ENCODE data around the gene FANK1. TPM values are rescaled to one million over a fixed set of nuclear protein-coding genes. Genes with fewer than 3 reads are reported as not detected.

The FANK1 gene
- total RNA-seq, 1 experiment from 2014 or later, result 0.85 TPM

- no peak for TF ChIP-seq CTCF (IDR thresholded peaks at IDR 0.05; ENCODE audit: unreplicated experiment)
- intact Hi-C loops (cut with micrococcal nuclease; ENCODE audit: unreplicated experiment), result no loop called here
- H3K4me3 Mint-ChIP-seq (ENCODE audit: low read depth, unreplicated experiment), result no peak overlapping the region
- no peaks in the 10 kb centered on the region for H3K36me3 Mint-ChIP-seq (ENCODE audit: insufficient read depth, unreplicated experiment)
- no peaks in the 10 kb centered on the region for H3K27me3 Mint-ChIP-seq (ENCODE audit: unreplicated experiment)
- no peak overlapping the region for H3K27ac Mint-ChIP-seq (ENCODE audit: unreplicated experiment)
- CTCF ChIA-PET, result interaction anchor here (0.7 kb wide), 1 partner anchor 18 kb away, joined by 3 read pairs; no protein-coding TSS in a partner anchor
- BruUV-seq (replicated peaks), result no TSS peak
- DNase-seq, result no peak
- H3K9me3 Mint-ChIP-seq (ENCODE audit: low read depth, unreplicated experiment), result no peaks in the 10 kb centered on the region
- H3K4me1 Mint-ChIP-seq (ENCODE audit: low read depth, unreplicated experiment), result no peaks in the 10 kb centered on the region
These were observed 99.5 kb downstream of the FANK1 start for GRCh38 chr10:125995726-125996304.

GRCh38 chr10:125997586-125997985 is 101.2 kb downstream of the FANK1 start:
- Mint-ChIP-seq H3K4me3 (ENCODE audit: low read depth, unreplicated experiment) (no peak overlapping the region), H3K36me3 (ENCODE audit: insufficient read depth, unreplicated experiment) (no peaks in the 10 kb centered on the region), H3K9me3 (ENCODE audit: low read depth, unreplicated experiment) (no peaks in the 10 kb centered on the region), H3K27ac (ENCODE audit: unreplicated experiment) (no peak overlapping the region), H3K4me1 (ENCODE audit: low read depth, unreplicated experiment) (no peaks in the 10 kb centered on the region), H3K27me3 (ENCODE audit: unreplicated experiment) (no peaks in the 10 kb centered on the region)
- no peak for TF ChIP-seq CTCF (IDR thresholded peaks at IDR 0.05; ENCODE audit: unreplicated experiment)
- CTCF ChIA-PET, result no interaction called here
- no peak for DNase-seq
- intact Hi-C loops (cut with micrococcal nuclease; ENCODE audit: unreplicated experiment), result no loop called here
- BruUV-seq (replicated peaks), result no TSS peak

GRCh38 chr10:125999694-126000093 is 103.3 kb downstream of the FANK1 start:
- DNase-seq, result no peak
- CTCF ChIA-PET, result no interaction called here
- BruUV-seq (replicated peaks), result no TSS peak
- Mint-ChIP-seq H3K9me3 (ENCODE audit: low read depth, unreplicated experiment) (no peaks in the 10 kb centered on the region), H3K27me3 (ENCODE audit: unreplicated experiment) (no peaks in the 10 kb centered on the region), H3K4me3 (ENCODE audit: low read depth, unreplicated experiment) (no peak overlapping the region), H3K36me3 (ENCODE audit: insufficient read depth, unreplicated experiment) (no peaks in the 10 kb centered on the region), H3K27ac (ENCODE audit: unreplicated experiment) (no peak overlapping the region), H3K4me1 (ENCODE audit: low read depth, unreplicated experiment) (no peaks in the 10 kb centered on the region)
- intact Hi-C loops (cut with micrococcal nuclease; ENCODE audit: unreplicated experiment), result no loop called here
- no peak for TF ChIP-seq CTCF (IDR thresholded peaks at IDR 0.05; ENCODE audit: unreplicated experiment)

- Mint-ChIP-seq H3K27ac (ENCODE audit: unreplicated experiment) (no peak overlapping the region), H3K4me3 (ENCODE audit: low read depth, unreplicated experiment) (no peak overlapping the region), H3K9me3 (ENCODE audit: low read depth, unreplicated experiment) (no peaks in the 10 kb centered on the region), H3K27me3 (ENCODE audit: unreplicated experiment) (no peaks in the 10 kb centered on the region), H3K4me1 (ENCODE audit: low read depth, unreplicated experiment) (no peaks in the 10 kb centered on the region), H3K36me3 (ENCODE audit: insufficient read depth, unreplicated experiment) (no peaks in the 10 kb centered on the region)
- CTCF ChIA-PET, result interaction anchor here (0.6 kb wide), 1 partner anchor 284 kb away, joined by 3 read pairs; no protein-coding TSS in a partner anchor
- TF ChIP-seq CTCF (IDR thresholded peaks at IDR 0.05; ENCODE audit: unreplicated experiment), result no peak
- no TSS peak for BruUV-seq (replicated peaks)
- intact Hi-C loops (cut with micrococcal nuclease; ENCODE audit: unreplicated experiment), result no loop called here
- DNase-seq, result no peak
These were observed 105.2 kb downstream of the FANK1 start for GRCh38 chr10:126001576-126001975.

Measured in Calu3 (cell line).